Stimulated activated CD4-positive, alpha-beta T cell treated with anti-CD3 and anti-CD28 coated beads, Interleukin-2, amount 100 ng/mL, for 48 hours (primary cell): Measurements from ENCODE around the gene PDGFRB.

Experiments used
- DNase-seq, 2 donors: peaks; one replicate each; pipeline ENCODE4 v3.0.0-alpha.2; 2020

Gene PDGFRB

GRCh38 chr5:150181766-150182545 lies 26.3 kb upstream of the PDGFRB start:
- no peak for DNase-seq

- DNase-seq: no peak
Measured at GRCh38 chr5:150181027-150181426, 25.4 kb upstream of the PDGFRB start.

GRCh38 chr5:150180241-150181026 lies 24.8 kb upstream of the PDGFRB start:
- DNase-seq: no peak

GRCh38 chr5:150179019-150179620 lies 23.5 kb upstream of the PDGFRB start:
- no peak for DNase-seq

- DNase-seq: no peak
Measured at GRCh38 chr5:150178262-150178661, 22.6 kb upstream of the PDGFRB start.

DNA sequence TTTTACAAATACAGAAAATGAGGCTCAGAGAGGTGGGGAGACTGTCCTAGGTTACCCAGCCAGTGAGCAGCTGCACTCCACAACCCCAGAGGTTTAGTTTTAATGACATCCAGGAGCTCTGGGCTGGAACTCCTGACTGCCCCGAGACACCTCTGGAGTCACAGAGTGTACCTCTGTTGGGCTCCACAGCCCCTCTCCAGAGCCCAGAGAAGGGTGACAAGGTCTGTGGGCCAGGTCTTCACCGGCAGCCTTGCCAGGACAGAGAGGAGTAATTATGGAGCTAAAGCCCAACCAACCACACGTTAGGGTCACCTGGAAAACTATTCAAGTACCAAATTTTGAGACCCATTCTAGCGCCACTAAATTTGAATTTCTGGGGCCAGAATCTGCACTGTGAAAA lies 22.1 kb upstream of the PDGFRB start:
- no peak for DNase-seq

GRCh38 chr5:150176745-150177477 lies 21.3 kb upstream of the PDGFRB start:
- no peak for DNase-seq

- no peak for DNase-seq
Measured at GRCh38 chr5:150175536-150175935, 19.9 kb upstream of the PDGFRB start.

DNA sequence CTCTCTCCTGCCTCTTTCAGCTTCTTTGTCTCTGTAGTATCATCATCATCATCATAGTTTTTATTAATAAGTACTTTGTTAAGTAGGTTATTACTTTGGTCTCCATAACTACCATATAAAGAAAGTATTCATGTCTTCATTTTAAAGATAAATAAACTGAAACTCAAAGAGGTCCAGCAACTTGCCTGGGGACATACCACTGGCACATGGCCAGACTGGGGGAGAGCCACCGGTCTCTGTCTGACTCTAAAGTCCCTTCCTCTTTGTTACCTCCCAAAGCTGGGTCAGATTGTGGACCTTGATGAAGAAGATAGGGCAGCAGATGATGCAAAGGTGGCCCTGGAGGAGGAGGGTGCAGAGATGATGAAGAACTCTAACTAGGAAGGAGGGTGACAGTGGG lies 19.4 kb upstream of the PDGFRB start:
- no peak for DNase-seq

- no peak for DNase-seq
Measured at GRCh38 chr5:150174285-150174684, 18.6 kb upstream of the PDGFRB start.

- no peak for DNase-seq
Measured at GRCh38 chr5:150173161-150173560, 17.5 kb upstream of the PDGFRB start.

- no peak for DNase-seq
Measured at GRCh38 chr5:150172556-150172955, 16.9 kb upstream of the PDGFRB start.

DNA sequence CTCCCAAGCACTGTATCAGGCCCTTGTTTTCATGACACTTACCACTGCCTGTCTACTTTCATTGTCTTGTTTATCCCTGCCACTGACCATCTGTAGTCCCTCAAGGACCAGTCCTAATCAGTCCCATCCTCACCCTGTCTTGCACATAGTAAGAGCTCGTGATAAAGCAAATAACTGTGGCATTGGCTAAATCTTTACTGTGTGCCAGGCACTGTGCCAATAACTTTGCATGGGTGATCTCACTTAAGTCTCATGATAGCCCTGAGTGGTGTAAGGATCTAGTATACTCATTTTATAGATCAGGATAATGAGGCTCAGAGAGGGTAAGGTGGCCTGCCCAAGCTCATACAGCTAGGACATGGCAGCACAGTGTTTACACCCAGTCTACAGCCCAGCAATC lies 16.5 kb upstream of the PDGFRB start:
- DNase-seq: no peak

GRCh38 chr5:150168864-150169263 lies 13.2 kb upstream of the PDGFRB start:
- no peak for DNase-seq

- DNase-seq: no peak
Measured at GRCh38 chr5:150167908-150168307, 12.3 kb upstream of the PDGFRB start.

DNA sequence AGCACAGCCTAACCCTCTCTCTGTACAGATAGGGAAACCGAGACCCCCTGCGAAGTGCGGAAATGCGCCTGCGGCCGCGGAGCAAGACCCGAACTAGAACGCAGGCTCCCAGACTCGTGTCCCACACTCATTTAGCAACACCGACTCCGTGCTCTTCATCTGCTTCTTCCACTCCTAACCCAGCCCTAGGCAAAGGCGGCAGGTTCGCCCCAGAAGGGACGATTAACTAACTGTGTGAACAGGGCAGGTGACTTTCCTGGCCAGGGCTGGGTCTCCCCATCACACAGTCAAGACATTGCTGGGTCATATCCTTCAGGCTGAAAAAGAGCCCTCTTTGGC lies 11.8 kb upstream of the PDGFRB start:
- DNase-seq: no peak

DNA sequence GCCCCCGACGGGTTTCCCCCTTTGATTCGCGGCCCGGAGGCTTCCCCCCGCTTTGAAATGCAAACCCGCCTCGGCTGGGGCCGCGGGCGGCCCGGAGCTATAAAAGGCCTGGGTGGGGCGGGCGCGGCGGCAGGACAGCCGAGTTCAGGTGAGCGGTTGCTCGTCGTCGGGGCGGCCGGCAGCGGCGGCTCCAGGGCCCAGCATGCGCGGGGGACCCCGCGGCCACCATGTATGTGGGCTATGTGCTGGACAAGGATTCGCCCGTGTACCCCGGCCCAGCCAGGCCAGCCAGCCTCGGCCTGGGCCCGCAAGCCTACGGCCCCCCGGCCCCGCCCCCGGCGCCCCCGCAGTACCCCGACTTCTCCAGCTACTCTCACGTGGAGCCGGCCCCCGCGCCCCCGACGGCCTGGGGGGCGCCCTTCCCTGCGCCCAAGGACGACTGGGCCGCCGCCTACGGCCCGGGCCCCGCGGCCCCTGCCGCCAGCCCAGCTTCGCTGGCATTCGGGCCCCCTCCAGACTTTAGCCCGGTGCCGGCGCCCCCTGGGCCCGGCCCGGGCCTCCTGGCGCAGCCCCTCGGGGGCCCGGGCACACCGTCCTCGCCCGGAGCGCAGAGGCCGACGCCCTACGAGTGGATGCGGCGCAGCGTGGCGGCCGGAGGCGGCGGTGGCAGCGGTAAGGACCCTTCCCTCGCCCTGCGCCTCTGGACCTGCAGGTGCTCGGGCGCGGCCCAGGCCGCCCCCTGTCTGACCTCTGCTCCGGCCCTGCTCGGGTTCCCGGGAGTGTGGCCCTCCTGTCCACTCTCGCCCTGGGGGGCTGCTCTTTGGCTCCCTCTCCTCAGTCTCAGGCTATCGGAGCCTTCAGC lies 11.2 kb upstream of the PDGFRB start, which contains the start of gene CDX1:
Gene CDX1, plus strand, starts transcription at position 129 of the 862 bp plus-strand sequence. Its CDS starts 99 bp downstream, at position 228.
- DNase-seq: no peak

- DNase-seq: no peak
Measured at GRCh38 chr5:150166037-150166649, 10.5 kb upstream of the PDGFRB start.

DNA sequence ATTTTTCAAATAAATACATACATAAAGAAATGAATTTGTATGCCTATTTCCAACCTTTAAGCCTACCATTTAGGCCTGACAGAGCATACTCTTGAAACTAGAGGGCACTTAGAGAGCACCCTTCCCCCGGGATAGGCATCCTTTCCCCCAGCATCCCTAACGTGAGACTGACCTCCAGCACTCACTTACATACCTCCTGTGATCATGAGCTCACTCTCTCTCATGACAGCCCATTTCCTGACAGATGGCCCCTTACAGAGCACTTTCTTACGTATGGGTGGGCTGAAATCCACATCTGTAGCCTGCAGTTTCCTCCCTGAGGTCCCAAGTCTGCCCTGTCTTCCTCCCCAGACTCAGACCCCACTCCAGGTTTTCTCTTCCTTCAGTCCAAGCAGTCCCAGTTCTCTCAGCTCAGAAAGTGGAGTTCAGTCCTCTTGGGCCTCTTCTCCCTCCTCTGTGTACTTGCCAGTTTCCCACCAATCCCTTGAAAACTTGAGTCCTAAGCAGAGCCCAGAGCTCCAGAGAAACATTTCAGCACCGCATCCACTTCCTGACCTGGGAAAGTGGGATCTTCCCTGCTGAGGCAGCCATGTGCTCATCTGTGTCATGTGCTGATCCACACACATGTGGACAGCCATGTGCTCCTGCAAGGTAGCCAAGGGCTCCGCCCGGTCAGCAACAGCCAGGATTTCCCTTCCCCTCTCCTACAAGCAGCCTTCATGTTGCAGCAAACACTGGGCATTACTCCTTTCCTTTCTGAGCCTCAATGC lies 8.8 kb upstream of the PDGFRB start:
- DNase-seq: no peak

- DNase-seq: no peak
Measured at GRCh38 chr5:150163547-150164059, 8.0 kb upstream of the PDGFRB start.

DNA sequence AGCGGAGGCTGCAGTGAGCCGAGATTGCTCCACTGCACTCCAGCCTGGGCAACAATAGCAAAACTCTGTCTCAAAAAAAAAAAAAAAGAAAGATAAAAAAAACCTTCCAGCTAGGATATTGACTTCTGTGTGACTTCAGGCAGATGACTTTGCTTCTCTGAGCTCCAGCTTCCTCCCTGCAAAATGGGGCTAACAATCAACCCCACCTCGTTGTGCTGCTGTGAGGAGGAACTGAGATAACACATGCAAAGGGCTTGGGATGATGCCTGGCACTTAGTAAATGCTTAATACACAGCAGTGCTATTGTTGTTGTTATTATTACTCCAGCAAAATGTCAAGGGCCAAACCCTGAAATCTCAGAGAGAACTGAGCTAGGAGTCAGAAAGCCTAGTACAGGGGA lies 7.4 kb upstream of the PDGFRB start:
- no peak for DNase-seq
